Esophagus muscularis mucosa (tissue), 3 donors: ENCODE results near the gene JAK3.
"Not testable (repeated sequence)": the region's sequence is repeated elsewhere in the genome, so short reads cannot be mapped to it uniquely, and the experiment has no call there.

Source experiments
- CTCF ChIP-seq, 3 experiments: fragments of 200-600 bp in 2 of 3; fragments of 450-650 bp in 1 of 3; sonication (generic) in 2 of 3; IDR thresholded peaks; one replicate each; pipeline ENCODE4 v1.5.1; 2017 to 2019; ENCODE audit warnings: antibody characterized with exemption in 3 of 3, mild to moderate bottlenecking in 2 of 3, moderate library complexity in 1 of 3
- POLR2A ChIP-seq: fragments of 450-650 bp; IDR thresholded peaks from one replicate; pipeline ENCODE4 v1.6.1; 2017; ENCODE audit warnings: antibody characterized with exemption, moderate library complexity, mild to moderate bottlenecking, low read depth

GRCh38 chr19:17783721-17784120 is 64.1 kb downstream of the JAK3 start:
- not testable (repeated sequence) for TF ChIP-seq CTCF (IDR thresholded peaks at IDR 0.05); POLR2A
